ENCODE measurements around the gene GRIP2. TPM values are rescaled to one million over a fixed set of nuclear protein-coding genes. Genes with fewer than 3 reads are reported as not detected.

GRIP2 gene
- total RNA-seq, 2 experiments from 2014 or later: not detected

- Histone ChIP-seq H3K36me3 (ENCODE audit: insufficient read depth, low read length) (no peaks in the 10 kb centered on the region), H3K9me2 (ENCODE audit: insufficient read depth, low read length) (no peaks in the 10 kb centered on the region), H3K9me3 (ENCODE audit: low read length) (no peaks in the 10 kb centered on the region), H3K4me1 (ENCODE audit: insufficient read depth, low read length, poor library complexity, severe bottlenecking) (no peaks in the 10 kb centered on the region), H4K20me1 (ENCODE audit: insufficient read depth, low read length) (no peaks in the 10 kb centered on the region), H3K27ac (ENCODE audit: low read depth, low read length, poor library complexity, severe bottlenecking) (no peak overlapping the region), H3K4me3 (ENCODE audit: low read depth, low read length, poor library complexity, severe bottlenecking) (no peak overlapping the region), H2AFZ (ENCODE audit: low read length) (no peak overlapping the region), H3K4me2 (ENCODE audit: low read length) (no peak overlapping the region), H3K79me2 (ENCODE audit: insufficient read depth, low read depth, low read length) (no peaks in the 10 kb centered on the region)
- ChIA-PET CTCF (ENCODE audit: unreplicated experiment) (no interaction called here), POLR2A (no interaction called here)
- no peak for DNase-seq (ENCODE audit: low spot score)
- no TSS peak for BruUV-seq (replicated peaks)
- TF ChIP-seq CTCF (conservative IDR thresholded peaks at IDR 0.05; ENCODE audit: low read length) (no peak), EZH2phosphoT487 (IDR thresholded peaks at IDR 0.05; ENCODE audit: borderline replicate concordance, low read depth, low read length) (no peak)
- intact Hi-C loops (cut with micrococcal nuclease; ENCODE audit: unreplicated experiment): loop anchor here (5.0 to 10.0 kb wide), 2 partner anchors 277 to 306 kb away; no protein-coding TSS in a partner anchor
Observed at GRCh38 chr3:14507757-14508504, 32.2 kb downstream of the GRIP2 start.

DNA sequence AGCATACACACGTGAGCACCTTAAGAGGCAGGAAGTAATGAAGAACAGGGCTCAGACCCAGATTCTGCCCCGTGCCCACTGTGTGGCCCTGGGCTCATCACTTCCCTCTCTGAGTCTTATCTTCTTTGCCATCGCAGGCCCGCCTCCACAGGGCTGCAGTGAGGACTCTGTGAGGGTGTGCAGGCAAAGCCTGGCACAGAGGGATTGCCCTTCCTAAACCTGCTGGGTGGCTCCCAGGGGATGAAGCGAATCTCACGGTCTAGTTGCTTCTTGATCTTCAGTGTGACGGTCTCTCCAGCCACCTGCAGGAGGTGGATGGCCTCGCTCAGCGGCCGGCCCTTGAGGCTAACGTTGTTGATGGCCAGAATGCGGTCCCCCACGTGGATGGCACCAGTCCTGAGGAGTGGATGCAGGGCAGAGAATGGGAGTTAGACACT lies 32.8 kb downstream of the GRIP2 start:
- no TSS peak for BruUV-seq (replicated peaks)
- Histone ChIP-seq H3K79me2 (ENCODE audit: insufficient read depth, low read depth, low read length) (no peaks in the 10 kb centered on the region), H2AFZ (ENCODE audit: low read length) (no peak overlapping the region), H3K36me3 (ENCODE audit: insufficient read depth, low read length) (no peaks in the 10 kb centered on the region), H3K4me2 (ENCODE audit: low read length) (no peak overlapping the region), H3K9me3 (ENCODE audit: low read length) (no peaks in the 10 kb centered on the region), H3K4me3 (ENCODE audit: low read depth, low read length, poor library complexity, severe bottlenecking) (no peak overlapping the region), H3K27ac (ENCODE audit: low read depth, low read length, poor library complexity, severe bottlenecking) (no peak overlapping the region), H4K20me1 (ENCODE audit: insufficient read depth, low read length) (no peaks in the 10 kb centered on the region), H3K4me1 (ENCODE audit: insufficient read depth, low read length, poor library complexity, severe bottlenecking) (no peaks in the 10 kb centered on the region), H3K9me2 (ENCODE audit: insufficient read depth, low read length) (no peaks in the 10 kb centered on the region)
- CTCF ChIA-PET (ENCODE audit: unreplicated experiment): no interaction called here
- intact Hi-C loops (cut with micrococcal nuclease; ENCODE audit: unreplicated experiment): loop anchor here (5.0 to 10.0 kb wide), 2 partner anchors 277 to 305 kb away; no protein-coding TSS in a partner anchor
- DNase-seq (ENCODE audit: low spot score): no peak
- POLR2A ChIA-PET: no interaction called here
- no peak for TF ChIP-seq EZH2phosphoT487 (IDR thresholded peaks at IDR 0.05; ENCODE audit: borderline replicate concordance, low read depth, low read length)
- no peak for TF ChIP-seq CTCF (conservative IDR thresholded peaks at IDR 0.05; ENCODE audit: low read length)

DNA sequence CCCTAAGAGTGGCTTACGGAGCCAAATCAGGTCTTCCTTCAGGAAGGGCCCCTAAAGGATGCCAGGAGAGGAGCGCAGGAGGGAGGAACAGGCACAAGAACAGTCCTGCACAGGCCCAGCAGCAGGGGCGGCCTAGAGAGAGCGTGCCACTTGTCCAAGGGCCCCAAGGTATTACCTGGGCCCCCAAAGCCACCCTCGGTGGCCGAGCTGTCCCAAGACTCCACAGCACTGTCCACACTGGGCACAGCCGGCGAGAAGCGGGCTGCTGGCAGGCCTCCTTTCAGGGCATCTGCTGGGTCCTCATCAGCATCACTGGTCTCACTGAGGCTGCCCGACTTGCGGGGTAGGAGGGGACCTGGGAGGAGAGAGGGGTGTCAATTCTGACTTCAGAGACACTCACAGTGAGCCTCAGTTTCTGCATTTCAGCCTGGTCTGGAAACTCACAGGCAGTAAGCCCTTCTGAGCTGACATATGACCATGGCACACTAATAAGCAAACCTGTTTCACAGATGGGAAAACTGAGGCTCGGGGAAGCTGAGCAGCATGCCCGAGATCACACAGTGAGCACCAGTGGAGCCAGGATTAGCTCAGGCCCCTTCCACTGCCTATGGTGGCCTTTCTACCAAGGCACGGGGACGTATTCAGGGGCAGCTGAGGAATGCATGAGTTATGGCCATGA lies 33.4 kb downstream of the GRIP2 start:
- Histone ChIP-seq H3K4me1 (ENCODE audit: insufficient read depth, low read length, poor library complexity, severe bottlenecking) (no peaks in the 10 kb centered on the region), H3K4me3 (ENCODE audit: low read depth, low read length, poor library complexity, severe bottlenecking) (no peak overlapping the region), H3K4me2 (ENCODE audit: low read length) (no peak overlapping the region), H4K20me1 (ENCODE audit: insufficient read depth, low read length) (no peaks in the 10 kb centered on the region), H3K36me3 (ENCODE audit: insufficient read depth, low read length) (no peaks in the 10 kb centered on the region), H3K27ac (ENCODE audit: low read depth, low read length, poor library complexity, severe bottlenecking) (no peak overlapping the region), H2AFZ (ENCODE audit: low read length) (no peak overlapping the region), H3K79me2 (ENCODE audit: insufficient read depth, low read depth, low read length) (no peaks in the 10 kb centered on the region), H3K9me3 (ENCODE audit: low read length) (no peaks in the 10 kb centered on the region), H3K9me2 (ENCODE audit: insufficient read depth, low read length) (no peaks in the 10 kb centered on the region)
- ChIA-PET CTCF (ENCODE audit: unreplicated experiment) (no interaction called here), POLR2A (no interaction called here)
- no peak for DNase-seq (ENCODE audit: low spot score)
- intact Hi-C loops (cut with micrococcal nuclease; ENCODE audit: unreplicated experiment): loop anchor here (5.0 to 10.0 kb wide), 2 partner anchors 278 to 304 kb away; no protein-coding TSS in a partner anchor
- BruUV-seq (replicated peaks): no TSS peak
- TF ChIP-seq EZH2phosphoT487 (IDR thresholded peaks at IDR 0.05; ENCODE audit: borderline replicate concordance, low read depth, low read length) (no peak), CTCF (conservative IDR thresholded peaks at IDR 0.05; ENCODE audit: low read length) (no peak)

Measured in OCI-LY7 (cell line).